ENCODE data around the gene TNRC6A.

GRCh38 chr16:24852281-24852721, 122.8 kb downstream of the TNRC6A start:
- TF ChIP-seq, protein P1, sequence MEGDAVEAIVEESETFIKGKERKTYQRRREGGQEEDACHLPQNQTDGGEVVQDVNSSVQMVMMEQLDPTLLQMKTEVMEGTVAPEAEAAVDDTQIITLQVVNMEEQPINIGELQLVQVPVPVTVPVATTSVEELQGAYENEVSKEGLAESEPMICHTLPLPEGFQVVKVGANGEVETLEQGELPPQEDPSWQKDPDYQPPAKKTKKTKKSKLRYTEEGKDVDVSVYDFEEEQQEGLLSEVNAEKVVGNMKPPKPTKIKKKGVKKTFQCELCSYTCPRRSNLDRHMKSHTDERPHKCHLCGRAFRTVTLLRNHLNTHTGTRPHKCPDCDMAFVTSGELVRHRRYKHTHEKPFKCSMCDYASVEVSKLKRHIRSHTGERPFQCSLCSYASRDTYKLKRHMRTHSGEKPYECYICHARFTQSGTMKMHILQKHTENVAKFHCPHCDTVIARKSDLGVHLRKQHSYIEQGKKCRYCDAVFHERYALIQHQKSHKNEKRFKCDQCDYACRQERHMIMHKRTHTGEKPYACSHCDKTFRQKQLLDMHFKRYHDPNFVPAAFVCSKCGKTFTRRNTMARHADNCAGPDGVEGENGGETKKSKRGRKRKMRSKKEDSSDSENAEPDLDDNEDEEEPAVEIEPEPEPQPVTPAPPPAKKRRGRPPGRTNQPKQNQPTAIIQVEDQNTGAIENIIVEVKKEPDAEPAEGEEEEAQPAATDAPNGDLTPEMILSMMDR (IDR thresholded peaks at IDR 0.05): no peak
- TF ChIP-seq POLR2AphosphoS5 (IDR thresholded peaks at IDR 0.05): no peak
- TF ChIP-seq POLR2A (IDR thresholded peaks at IDR 0.05): no peak

Measured in breast epithelium (tissue), 3 donors.